HFF-Myc (cell line): Measurements from ENCODE around the gene SUSD4.

ENCODE experiments used
- DNase-seq: peaks from one replicate; pipeline ENCODE4 v3.0.0-alpha.2; 2011; ENCODE audit warnings: low read depth; ENCODE audit errors: extremely low read depth
- H3K4me3 ChIP-seq: replicated peaks from 2 replicates; pipeline ENCODE4 v1.5.1; 2011; ENCODE audit warnings: low read depth, mild to moderate bottlenecking, control low read depth, low read length
- TF ChIP-seq, protein P1 (sequence below): IDR thresholded peaks from 2 replicates; pipeline ENCODE4 v1.5.1; 2012; ENCODE audit warnings: mild to moderate bottlenecking, low read depth, low read length, control low read depth; ENCODE audit errors: missing control alignments

Gene SUSD4

GRCh38 chr1:223326776-223327175 is 37.2 kb downstream of the SUSD4 start:
- TF ChIP-seq, protein P1, sequence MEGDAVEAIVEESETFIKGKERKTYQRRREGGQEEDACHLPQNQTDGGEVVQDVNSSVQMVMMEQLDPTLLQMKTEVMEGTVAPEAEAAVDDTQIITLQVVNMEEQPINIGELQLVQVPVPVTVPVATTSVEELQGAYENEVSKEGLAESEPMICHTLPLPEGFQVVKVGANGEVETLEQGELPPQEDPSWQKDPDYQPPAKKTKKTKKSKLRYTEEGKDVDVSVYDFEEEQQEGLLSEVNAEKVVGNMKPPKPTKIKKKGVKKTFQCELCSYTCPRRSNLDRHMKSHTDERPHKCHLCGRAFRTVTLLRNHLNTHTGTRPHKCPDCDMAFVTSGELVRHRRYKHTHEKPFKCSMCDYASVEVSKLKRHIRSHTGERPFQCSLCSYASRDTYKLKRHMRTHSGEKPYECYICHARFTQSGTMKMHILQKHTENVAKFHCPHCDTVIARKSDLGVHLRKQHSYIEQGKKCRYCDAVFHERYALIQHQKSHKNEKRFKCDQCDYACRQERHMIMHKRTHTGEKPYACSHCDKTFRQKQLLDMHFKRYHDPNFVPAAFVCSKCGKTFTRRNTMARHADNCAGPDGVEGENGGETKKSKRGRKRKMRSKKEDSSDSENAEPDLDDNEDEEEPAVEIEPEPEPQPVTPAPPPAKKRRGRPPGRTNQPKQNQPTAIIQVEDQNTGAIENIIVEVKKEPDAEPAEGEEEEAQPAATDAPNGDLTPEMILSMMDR, result no peak
- no peak overlapping the region for H3K4me3 ChIP-seq
- DNase-seq, result no peak

DNA sequence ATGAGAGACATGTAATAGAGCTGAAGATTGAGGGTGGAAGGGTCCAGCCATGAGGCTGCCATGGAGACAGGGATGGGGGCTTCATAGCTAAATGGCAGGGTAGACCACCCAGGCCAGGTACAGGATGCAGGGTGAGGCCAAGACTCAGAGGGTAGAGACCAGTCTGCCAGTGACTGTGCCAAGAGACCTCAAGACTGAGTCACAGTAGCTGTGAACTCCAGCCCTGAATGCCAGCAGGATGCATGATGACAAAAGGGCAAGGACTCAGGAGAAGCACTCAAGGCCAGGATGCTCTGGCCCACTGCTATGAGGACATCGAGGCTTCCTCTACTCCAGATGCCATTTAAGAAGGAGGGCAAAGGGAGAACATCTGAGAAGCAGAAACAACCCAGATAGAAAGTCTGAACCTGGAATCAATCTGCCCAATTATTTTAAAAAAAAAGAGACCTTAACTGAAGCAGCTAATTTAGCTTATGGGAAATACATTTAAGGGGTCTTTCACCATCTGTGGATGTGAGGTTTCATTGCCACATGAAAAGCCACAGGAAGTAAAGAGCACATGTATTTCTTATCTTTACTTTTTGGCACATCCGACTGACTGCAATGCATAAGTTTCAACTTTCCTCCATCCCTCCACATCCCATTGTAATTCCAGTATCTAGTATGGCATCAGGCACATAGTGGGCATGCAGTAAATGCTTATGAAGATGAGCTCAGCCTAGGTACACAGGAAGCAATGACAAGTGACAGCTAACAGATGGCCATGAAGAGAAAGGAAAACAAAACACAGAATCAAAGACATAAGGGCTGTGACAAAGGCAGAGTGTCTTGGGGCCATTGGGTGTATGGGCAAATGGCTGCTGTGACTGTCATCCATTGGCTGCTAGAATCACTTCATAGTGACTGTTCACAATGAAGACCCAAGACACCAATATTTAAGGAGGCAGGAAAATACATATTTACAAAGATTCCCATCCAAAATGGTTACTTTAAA is 40.2 kb downstream of the SUSD4 start:
- TF ChIP-seq, protein P1, result no peak
- no peak for DNase-seq
- H3K4me3 ChIP-seq, result no peak overlapping the region

DNA sequence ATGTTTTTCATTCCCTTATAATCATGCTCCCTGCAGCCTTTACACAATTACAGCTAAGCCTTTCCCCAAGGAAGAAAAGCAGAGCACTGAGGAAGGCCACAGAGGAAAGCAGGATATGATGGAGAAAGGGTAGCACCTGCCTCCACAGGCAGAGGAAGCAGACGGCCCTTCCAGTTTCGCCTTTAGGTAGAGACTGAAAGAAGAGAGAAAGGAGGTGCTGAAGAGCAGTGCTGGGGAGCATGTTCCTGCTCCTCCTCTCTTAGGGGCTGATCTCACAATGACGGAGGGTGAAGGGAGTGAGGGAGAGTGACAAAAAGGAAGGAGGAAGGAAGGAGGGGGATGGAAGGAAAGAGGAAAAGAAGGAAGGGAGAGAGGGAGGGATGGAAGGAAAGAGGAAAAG is 41.1 kb downstream of the SUSD4 start:
- TF ChIP-seq, protein P1, result no peak
- DNase-seq, result no peak
- no peak overlapping the region for H3K4me3 ChIP-seq

DNA sequence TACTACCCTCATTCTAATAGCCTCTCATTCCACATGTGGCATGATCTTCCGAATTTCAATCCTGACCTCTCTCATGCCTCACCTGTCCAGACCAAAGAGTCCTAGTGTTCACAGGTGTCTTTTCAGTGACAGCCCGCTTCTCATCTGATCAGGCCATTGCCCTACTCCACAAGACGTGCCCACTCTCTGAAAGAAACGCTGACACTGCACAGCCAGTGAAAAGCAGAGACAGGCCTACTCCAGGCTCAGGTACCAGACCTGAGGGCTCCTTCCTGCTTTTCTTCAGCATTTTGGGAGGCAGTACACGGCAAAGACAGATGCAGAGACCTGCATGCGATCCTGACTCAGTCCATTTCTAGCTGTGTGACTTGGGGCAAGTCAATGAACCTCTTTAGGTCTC is 43.0 kb downstream of the SUSD4 start:
- no peak for DNase-seq
- TF ChIP-seq, protein P1, result no peak
- no peak overlapping the region for H3K4me3 ChIP-seq

- no peak overlapping the region for H3K4me3 ChIP-seq
- no peak for DNase-seq
- TF ChIP-seq, protein P1, result no peak
These were observed 43.9 kb downstream of the SUSD4 start for GRCh38 chr1:223319905-223320580.

GRCh38 chr1:223319398-223319797 is 44.6 kb downstream of the SUSD4 start:
- TF ChIP-seq, protein P1, result no peak
- H3K4me3 ChIP-seq, result no peak overlapping the region
- DNase-seq, result no peak
